A673 (cell line): ENCODE data around the gene PRKCQ. TPM values are rescaled to one million over a fixed set of nuclear protein-coding genes. Genes with fewer than 3 reads are reported as not detected.

Source experiments
- BruUV-seq: library from RNA; stranded (reverse); fragments of 400-500 nt; replicated peaks from 2 replicates; lab custom pipeline; 2021; lab: Mats Ljungman, UMichigan
- CTCF ChIA-PET: fragments of 300-600 bp; sonication (Branson Sonifier 250); formaldehyde crosslinking; loops from one replicate; lab custom pipeline; 2022; ENCODE audit warnings: antibody characterized with exemption; lab: Charles Lee
- POLR2A ChIA-PET: fragments of 300-600 bp; sonication (Branson Sonifier 250); formaldehyde crosslinking; loops from one replicate; lab custom pipeline; 2022; ENCODE audit warnings: antibody characterized with exemption; ENCODE audit not compliant: low non-redundant PET; lab: Charles Lee
- DNase-seq: peaks from one replicate; pipeline ENCODE4 v3.0.0-alpha.2; 2015; ENCODE audit warnings: low spot score
- H3K27ac ChIP-seq: fragments of 200-600 bp; sonication (generic); 2 replicates; pipeline ENCODE4 v1.5.1; 2016; ENCODE audit warnings: mixed run types, low read depth, mild to moderate bottlenecking, mixed read lengths, antibody characterized with exemption, low read length; ENCODE audit not compliant: poor library complexity, severe bottlenecking
- H3K27me3 ChIP-seq: fragments of 200-600 bp; sonication (generic); replicated peaks from 2 replicates; pipeline ENCODE4 v1.6.1; 2017; ENCODE audit warnings: mixed run types, low read depth, mild to moderate bottlenecking, mixed read lengths, antibody characterized with exemption, low read length; ENCODE audit not compliant: insufficient read depth, poor library complexity
- H3K36me3 ChIP-seq: fragments of 200-600 bp; sonication (generic); 2 replicates; pipeline ENCODE4 v1.6.1; 2016; ENCODE audit warnings: mixed run types, mild to moderate bottlenecking, mixed read lengths, antibody characterized with exemption, low read length; ENCODE audit not compliant: insufficient read depth, poor library complexity, severe bottlenecking
- H3K4me1 ChIP-seq: fragments of 200-600 bp; sonication (generic); 2 replicates; pipeline ENCODE4 v1.6.1; 2017; ENCODE audit warnings: mixed run types, mild to moderate bottlenecking, mixed read lengths, antibody characterized with exemption, low read length; ENCODE audit not compliant: insufficient read depth, poor library complexity, severe bottlenecking
- H3K4me3 ChIP-seq: fragments of 200-600 bp; sonication (generic); 2 replicates; pipeline ENCODE4 v1.5.1; 2016; ENCODE audit warnings: low read depth, mixed run types, mild to moderate bottlenecking, mixed read lengths, low read length; ENCODE audit not compliant: poor library complexity, severe bottlenecking
- H3K9me3 ChIP-seq: fragments of 200-600 bp; sonication (generic); 2 replicates; pipeline ENCODE4 v1.6.1; 2016; ENCODE audit warnings: mixed run types, low read depth, mild to moderate bottlenecking, mixed read lengths, antibody characterized with exemption, low read length; ENCODE audit not compliant: poor library complexity, severe bottlenecking
- CTCF ChIP-seq: fragments of 300-800, 200-600 bp; sonication (generic); conservative IDR thresholded peaks from 2 replicates; pipeline ENCODE4 v1.5.1; 2017; ENCODE audit warnings: low read depth, mild to moderate bottlenecking, antibody characterized with exemption, low read length, moderate library complexity, mixed read lengths
- EZH2 ChIP-seq: fragments of 200-600 bp; sonication (generic); IDR thresholded peaks from 2 replicates; pipeline ENCODE4 v1.6.1; 2017; ENCODE audit warnings: borderline replicate concordance, low read depth, mild to moderate bottlenecking, mixed read lengths, antibody characterized with exemption, low read length; ENCODE audit not compliant: poor library complexity, severe bottlenecking
- intact Hi-C: fragments of 100-400 bp; cut with micrococcal nuclease; formaldehyde crosslinking; loops from one replicate; pipeline ENCODE4 v1.10.0; 2022; ENCODE audit not compliant: unreplicated experiment
- total RNA-seq: library from RNA; stranded (reverse); gene quantifications from 2 replicates; pipeline ENCODE4 v1.2.3, GENCODE V29; 2021

Gene PRKCQ
- total RNA-seq, 1 experiment from 2014 or later = not detected

GRCh38 chr10:6563731-6564130 lies 16.3 kb downstream of the PRKCQ start:
- Histone ChIP-seq H3K4me3 (no peak overlapping the region), H3K36me3 (no peaks in the 10 kb centered on the region), H3K9me3 (no peaks in the 10 kb centered on the region), H3K27me3 (peaks cover 98% of the 10 kb centered on the region), H3K27ac (no peak overlapping the region), H3K4me1 (no peaks in the 10 kb centered on the region)
- no TSS peak for BruUV-seq
- TF ChIP-seq CTCF (no peak), EZH2 (no peak)
- CTCF ChIA-PET = interaction anchor here (0.6 kb wide), 2 partner anchors 115 to 736 kb away, joined by 3 to 4 read pairs; no protein-coding TSS in a partner anchor
- POLR2A ChIA-PET = no interaction called here
- DNase-seq = no peak
- intact Hi-C loops = no loop called here

- H3K4me1 ChIP-seq = no peaks in the 10 kb centered on the region
- peaks cover 98% of the 10 kb centered on the region for H3K27me3 ChIP-seq
- ChIA-PET CTCF (interaction anchor here (0.6 kb wide), 1 partner anchor 115 kb away, joined by 3 read pairs; no protein-coding TSS in a partner anchor), POLR2A (interaction anchor here (0.5 kb wide), 1 partner anchor 36 kb away, joined by 3 read pairs; no protein-coding TSS in a partner anchor)
- no peak for TF ChIP-seq CTCF
- TF ChIP-seq EZH2 = no peak
- H3K4me3 ChIP-seq = no peak overlapping the region
- no peak overlapping the region for H3K27ac ChIP-seq
- H3K9me3 ChIP-seq = no peaks in the 10 kb centered on the region
- no peaks in the 10 kb centered on the region for H3K36me3 ChIP-seq
- no peak for DNase-seq
- intact Hi-C loops = no loop called here
- BruUV-seq = no TSS peak
These were observed 17.0 kb downstream of the PRKCQ start for GRCh38 chr10:6563075-6563474.

- DNase-seq = no peak
- no peak for TF ChIP-seq CTCF
- no peak for TF ChIP-seq EZH2
- no peaks in the 10 kb centered on the region for H3K4me1 ChIP-seq
- CTCF ChIA-PET = no interaction called here
- no peak overlapping the region for H3K4me3 ChIP-seq
- H3K27ac ChIP-seq = no peak overlapping the region
- peaks cover 98% of the 10 kb centered on the region for H3K27me3 ChIP-seq
- H3K9me3 ChIP-seq = no peaks in the 10 kb centered on the region
- BruUV-seq = no TSS peak
- intact Hi-C loops = no loop called here
- H3K36me3 ChIP-seq = no peaks in the 10 kb centered on the region
- POLR2A ChIA-PET = no interaction called here
These were observed 17.9 kb downstream of the PRKCQ start for GRCh38 chr10:6562221-6562620.
